Measurements from ENCODE around the gene MAGOHB.

Gene MAGOHB

GRCh38 chr12:10554756-10555481, 58.5 kb downstream of the MAGOHB start:
- no peak for TF ChIP-seq ZNF274 (IDR thresholded peaks at IDR 0.05; ENCODE audit: low read depth, low read length)
- H3K4me3 ChIP-seq (ENCODE audit: low read length): no peak overlapping the region

GRCh38 chr12:10554228-10554755, 59.1 kb downstream of the MAGOHB start:
- TF ChIP-seq ZNF274 (IDR thresholded peaks at IDR 0.05; ENCODE audit: low read depth, low read length): no peak
- no peak overlapping the region for H3K4me3 ChIP-seq (ENCODE audit: low read length)

All from GM08714 (cell line).